ENCODE results near the gene WDR54. TPM values are rescaled to one million over a fixed set of nuclear protein-coding genes. Genes with fewer than 3 reads are reported as not detected.
"Not testable (repeated sequence)": the region's sequence is repeated elsewhere in the genome, so short reads cannot be mapped to it uniquely, and the experiment has no call there.

WDR54 gene
- total and polyA plus RNA-seq, 7 donors: 0.52 to 2.4 (median 1.5) TPM

DNA sequence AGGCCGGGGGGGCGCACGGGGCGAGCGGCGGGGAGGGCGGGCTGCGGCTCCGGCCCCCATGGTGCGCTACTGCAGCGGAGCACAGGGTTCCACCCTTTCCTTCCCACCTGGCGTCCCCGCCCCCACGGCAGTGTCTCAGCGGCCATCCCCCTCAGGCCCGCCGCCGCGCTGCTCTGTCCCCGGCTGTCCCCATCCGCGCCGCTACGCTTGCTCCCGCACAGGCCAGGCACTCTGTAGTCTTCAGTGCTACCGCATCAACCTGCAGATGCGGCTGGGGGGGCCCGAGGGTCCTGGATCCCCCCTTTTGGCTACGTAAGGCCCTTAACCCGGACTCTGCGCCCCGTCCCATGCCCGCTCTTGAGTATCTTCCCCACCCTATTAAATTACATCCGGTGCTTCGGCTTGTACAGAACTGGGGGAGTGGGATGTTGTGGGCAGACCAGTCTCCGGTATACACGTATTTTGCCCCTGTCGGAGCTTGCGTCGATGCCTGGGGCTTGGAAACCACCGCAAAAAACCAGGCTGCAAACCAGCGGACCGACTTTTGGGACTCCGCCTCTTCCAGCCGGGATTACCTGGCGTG is 36.1 kb downstream of the WDR54 start:
- ATAC-seq: peak; percentile 7 to 21 (median 12)
- 0 to 1% (median 0%) methylated on average over 32 to 46 of the region's 46 CpGs for WGBS, 3 donors
- DNase-seq: peak; percentile 67 to 77
- H3K27me3 ChIP-seq (ENCODE audit: insufficient read depth in 3 of 3, low read length in 2 of 3): no peaks in the 10 kb centered on the region
- H3K36me3 ChIP-seq (ENCODE audit: insufficient read depth in 1 of 2, low read depth in 1 of 2): peaks cover 2 to 31% of the 10 kb centered on the region in 2 donors
- H3K4me3 ChIP-seq: peak overlapping the region; percentile 86
- H3K27ac ChIP-seq: peak overlapping the region; percentile 87
- intact Hi-C loops (cut with DNase I): loop anchor here in 1 of 2 donors (2.0 kb wide), 1 partner anchor 721 kb away; the partner anchor contains the start of gene TPRKB
- H3K4me1 ChIP-seq: peaks cover 26% of the 10 kb centered on the region
- no peaks in the 10 kb centered on the region for H3K9me3 ChIP-seq
- TF ChIP-seq CTCF (IDR thresholded peaks at IDR 0.05): no peak

DNA sequence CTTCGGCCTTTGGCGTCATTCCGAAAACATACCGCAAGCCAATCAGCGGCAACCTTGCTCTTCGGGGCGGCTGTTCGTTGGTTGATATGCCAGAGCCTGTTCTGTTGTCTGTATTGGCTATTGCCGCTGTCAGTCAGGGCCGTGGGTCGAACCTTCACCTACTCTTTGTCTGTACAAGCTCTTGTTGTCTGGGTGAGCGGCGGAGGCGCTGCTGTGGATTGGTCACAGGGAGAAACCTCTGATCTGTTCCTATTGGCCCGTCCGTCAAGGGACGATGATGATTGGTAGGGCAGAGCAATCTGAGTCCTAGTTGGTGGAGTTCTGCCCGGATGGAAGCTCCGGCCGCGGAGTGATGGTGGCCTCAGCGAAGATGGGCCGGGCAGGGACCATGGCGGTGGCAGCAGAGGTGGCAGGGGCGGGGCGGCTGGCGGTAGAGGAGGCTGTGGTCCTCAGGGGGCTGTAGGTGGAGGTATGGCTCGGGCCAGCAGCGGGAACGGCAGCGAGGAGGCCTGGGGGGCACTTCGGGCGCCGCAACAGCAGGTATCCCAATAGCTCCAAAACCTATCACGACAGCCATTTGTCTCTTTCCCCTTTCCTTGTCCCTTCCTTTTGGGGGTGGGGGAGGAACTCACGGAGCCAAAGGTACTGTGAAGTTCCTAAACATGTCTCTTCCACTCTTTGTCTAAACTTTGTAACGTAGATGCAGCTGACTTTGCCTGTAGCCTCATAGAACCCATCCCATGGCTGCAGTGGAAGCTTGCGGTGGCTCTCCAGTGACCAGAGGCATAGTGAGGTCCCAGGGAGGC is 36.8 kb downstream of the WDR54 start, which contains the start of gene WBP1:
Gene WBP1, plus strand, starts transcription at position 307 of the 806 bp plus-strand sequence. Its CDS starts 165 bp downstream, at position 472.
- peak; percentile 90 to 94 (median 93) for ATAC-seq
- 0 to 1% (median 1%) methylated on average over 30 to 38 of the region's 38 CpGs for WGBS, 3 donors
- intact Hi-C loops (cut with DNase I): no loop called here
- Histone ChIP-seq H3K27me3 (ENCODE audit: insufficient read depth in 3 of 3, low read length in 2 of 3) (no peaks in the 10 kb centered on the region), H3K4me1 (peaks cover 26% of the 10 kb centered on the region), H3K4me3 (peak within 1 kb of the TSS; percentile 86), H3K9me3 (no peaks in the 10 kb centered on the region), H3K36me3 (ENCODE audit: insufficient read depth in 1 of 2, low read depth in 1 of 2) (peaks cover 3 to 38% of the 10 kb centered on the region in 2 donors), H3K27ac (peak within 1 kb of the TSS; percentile 87)
- DNase-seq: peak; percentile 99 to 100
- TF ChIP-seq CTCF (IDR thresholded peaks at IDR 0.05): no peak

DNA sequence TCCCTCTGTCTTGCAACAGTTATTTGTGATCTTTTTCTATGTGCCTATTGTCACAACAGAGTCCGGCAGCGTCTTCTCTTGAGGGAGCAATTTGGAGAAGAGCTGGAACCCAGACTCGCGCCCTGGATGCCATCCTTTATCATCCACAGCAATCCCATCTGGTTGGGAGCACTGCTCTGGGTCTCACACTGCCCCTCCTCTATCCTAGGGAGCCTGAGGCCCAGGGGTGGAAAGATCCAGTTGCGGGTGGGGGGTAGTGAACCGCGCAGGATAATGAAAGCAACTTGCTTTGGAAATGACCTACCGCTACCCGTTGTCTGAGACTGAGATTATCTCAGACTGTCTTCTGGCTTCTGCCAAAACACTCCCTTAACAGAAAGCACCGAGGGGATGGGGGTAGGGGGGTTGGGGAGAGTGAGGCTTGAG is 37.4 kb downstream of the WDR54 start:
- peaks cover 3 to 38% of the 10 kb centered on the region in 2 donors for H3K36me3 ChIP-seq (ENCODE audit: insufficient read depth in 1 of 2, low read depth in 1 of 2)
- no peak for TF ChIP-seq CTCF (IDR thresholded peaks at IDR 0.05)
- no peak for DNase-seq
- peaks cover 29% of the 10 kb centered on the region for H3K4me1 ChIP-seq
- peak overlapping the region; percentile 87 for H3K27ac ChIP-seq
- H3K4me3 ChIP-seq: peak overlapping the region; percentile 86
- WGBS, 3 donors: 1 to 3% (median 3%) methylated on average over 10 of the region's 10 CpGs
- intact Hi-C loops (cut with DNase I): no loop called here
- no peaks in the 10 kb centered on the region for H3K27me3 ChIP-seq (ENCODE audit: insufficient read depth in 3 of 3, low read length in 2 of 3)
- no peaks in the 10 kb centered on the region for H3K9me3 ChIP-seq
- no peak for ATAC-seq

GRCh38 chr2:74459503-74460118 is 38.1 kb downstream of the WDR54 start:
- H3K9me3 ChIP-seq; ATAC-seq; H3K27me3 ChIP-seq (ENCODE audit: insufficient read depth in 3 of 3, low read length in 2 of 3); H3K27ac ChIP-seq: not testable (repeated sequence)
- Histone ChIP-seq H3K4me1 (peaks cover 35% of the 10 kb centered on the region), H3K36me3 (ENCODE audit: insufficient read depth in 1 of 2, low read depth in 1 of 2) (peaks cover 3 to 38% of the 10 kb centered on the region in 2 donors), H3K4me3 (peak overlapping the region; percentile 86)
- intact Hi-C loops (cut with DNase I): loop anchor here in 1 of 2 donors (10.0 kb wide), 1 partner anchor 725 kb away; the partner anchor contains the start of gene TPRKB
- WGBS, 3 donors: 62 to 73% (median 64%) methylated on average over 12 to 13 of the region's 13 CpGs
- peak in 1 of 2 donors; percentile 40 for DNase-seq

- DNase-seq: peak in 1 of 2 donors; percentile 49
- Histone ChIP-seq H3K36me3 (ENCODE audit: insufficient read depth in 1 of 2, low read depth in 1 of 2) (peaks cover 3 to 38% of the 10 kb centered on the region in 2 donors), H3K4me1 (peaks cover 35% of the 10 kb centered on the region)
- intact Hi-C loops (cut with DNase I): loop anchor here in 1 of 2 donors (10.0 kb wide), 1 partner anchor 725 kb away; the partner anchor contains the start of gene TPRKB
- H3K4me3 ChIP-seq; H3K27ac ChIP-seq; ATAC-seq; H3K9me3 ChIP-seq; H3K27me3 ChIP-seq (ENCODE audit: insufficient read depth in 3 of 3, low read length in 2 of 3): not testable (repeated sequence)
- 74 to 78% (median 76%) methylated on average over 10 of the region's 10 CpGs for WGBS, 3 donors
These were observed 38.7 kb downstream of the WDR54 start for GRCh38 chr2:74460187-74460586.
